Left renal cortex interstitium (tissue), 4 donors: ENCODE results near the gene SERPINB5. TPM values are rescaled to one million over a fixed set of nuclear protein-coding genes. Genes with fewer than 3 reads are reported as not detected.
"Not testable (repeated sequence)": the region's sequence is repeated elsewhere in the genome, so short reads cannot be mapped to it uniquely, and the experiment has no call there.

Source experiments
- DNase-seq, 4 donors: peaks; one replicate each; pipeline ENCODE4 v3.0.0-alpha.2; 2013; ENCODE audit warnings: low read depth in 4 of 4, low spot score in 2 of 4, missing footprints in 1 of 4
- polyA plus RNA-seq, 4 donors: library from polyadenylated mRNA; unstranded; fragments of 120-200 nt; gene quantifications; one replicate each; pipeline ENCODE4 v1.2.1, GENCODE V29; 2013; ENCODE audit not compliant: insufficient read length in 4 of 4

Gene SERPINB5
- polyA plus RNA-seq: not detected

- no peak for DNase-seq
Observed at GRCh38 chr18:63476668-63477067, at the start of gene SERPINB5. Gene SERPINB5 (plus strand): TSS chr18:63476958. CDS start chr18:63484429, 7,471 bp downstream.

GRCh38 chr18:63427558-63427957 is 49.2 kb upstream of the SERPINB5 start:
- DNase-seq: no peak

- DNase-seq: no peak
Observed at GRCh38 chr18:63430526-63430925, 46.2 kb upstream of the SERPINB5 start.

- no peak for DNase-seq
Observed at GRCh38 chr18:63431180-63431579, 45.6 kb upstream of the SERPINB5 start.

GRCh38 chr18:63433334-63433866 is 43.4 kb upstream of the SERPINB5 start:
- DNase-seq: no peak

- DNase-seq: no peak
Observed at GRCh38 chr18:63438181-63438580, 38.6 kb upstream of the SERPINB5 start.

- peak in 2 of 4 donors; percentile 50 to 66 for DNase-seq
Observed at GRCh38 chr18:63439334-63439733, 37.4 kb upstream of the SERPINB5 start.

DNA sequence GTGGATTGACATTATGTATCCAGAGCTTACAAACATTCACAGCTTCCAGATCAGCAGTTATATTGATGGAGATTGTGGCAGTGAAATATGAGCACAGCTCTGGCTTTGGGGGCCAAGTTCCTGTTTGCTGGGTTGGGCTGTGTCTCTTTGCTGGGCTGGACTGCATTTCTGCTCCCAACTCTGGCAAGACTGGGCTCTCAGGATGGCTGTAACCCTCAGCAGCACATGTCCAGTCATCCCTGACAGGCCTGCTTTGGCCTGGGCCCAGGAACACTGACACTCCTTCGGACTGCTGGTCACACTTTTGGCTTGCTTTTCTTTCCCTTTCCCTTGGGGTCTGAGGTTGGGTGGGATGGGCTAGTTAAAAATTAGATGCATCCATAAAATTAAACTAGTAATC is 36.5 kb upstream of the SERPINB5 start:
- DNase-seq: no peak

- DNase-seq: no peak
Observed at GRCh38 chr18:63440881-63441280, 35.9 kb upstream of the SERPINB5 start.

DNA sequence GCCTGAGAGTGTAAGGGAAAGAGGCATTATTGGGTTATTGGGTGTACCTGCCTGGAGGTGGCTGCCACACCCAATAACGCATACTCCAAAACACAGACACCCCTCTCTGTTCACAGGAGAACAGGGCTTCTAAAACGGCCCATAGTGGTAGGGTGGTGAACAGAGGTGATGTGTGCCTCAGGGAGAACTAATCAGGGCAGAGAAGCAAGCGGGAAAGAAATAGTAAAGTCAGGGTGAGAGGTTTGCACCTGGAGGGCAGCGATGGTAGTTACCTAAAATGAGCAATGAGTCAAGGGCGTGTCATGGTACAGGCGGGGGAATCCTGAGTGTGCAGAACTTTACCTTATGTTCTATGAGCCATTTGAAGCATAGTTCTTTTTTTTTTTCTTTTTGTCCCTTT is 32.9 kb upstream of the SERPINB5 start:
- DNase-seq: no peak

- no peak for DNase-seq
Observed at GRCh38 chr18:63444580-63444979, 32.2 kb upstream of the SERPINB5 start.

GRCh38 chr18:63445037-63445436 is 31.7 kb upstream of the SERPINB5 start:
- DNase-seq: no peak

- no peak for DNase-seq
Observed at GRCh38 chr18:63446266-63446665, 30.5 kb upstream of the SERPINB5 start.

DNA sequence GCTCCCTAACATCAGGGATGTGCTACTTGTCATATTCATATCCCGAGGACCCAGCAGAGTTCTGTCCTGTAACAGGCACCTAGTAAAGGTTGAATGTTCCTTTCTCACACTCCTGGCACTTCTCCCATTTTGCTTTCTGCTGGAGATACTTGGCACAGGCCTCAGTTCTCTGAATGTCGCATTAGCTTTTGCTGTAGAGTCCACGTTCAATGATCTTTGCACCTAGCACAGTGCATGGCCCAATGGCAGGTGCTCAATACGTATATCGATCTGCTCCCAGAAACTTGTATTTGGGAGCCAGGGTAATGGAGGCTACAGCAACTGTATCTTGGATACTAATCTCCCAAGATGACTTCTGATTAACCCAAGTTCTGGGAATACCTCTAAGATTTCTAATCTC is 29.7 kb upstream of the SERPINB5 start:
- DNase-seq: no peak

DNA sequence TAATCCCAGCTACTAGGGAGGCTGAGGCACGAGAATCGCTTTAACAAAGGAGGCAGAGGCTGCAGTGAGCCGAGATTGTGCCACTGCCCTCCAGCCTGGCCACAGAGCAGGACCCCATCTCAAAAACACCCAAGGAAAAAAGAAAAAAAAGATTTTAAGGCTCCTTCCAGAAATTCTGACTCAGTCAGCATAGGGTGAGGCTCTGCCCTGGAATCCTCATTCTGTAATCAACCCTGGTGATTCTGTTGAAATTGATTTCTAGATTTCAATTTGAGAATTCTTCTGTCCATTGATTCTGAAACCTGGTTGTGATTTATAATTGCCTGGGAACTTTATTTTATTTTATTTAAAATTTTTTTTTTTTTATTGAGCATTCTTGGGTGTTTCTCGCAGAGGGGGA is 27.3 kb upstream of the SERPINB5 start:
- DNase-seq: no peak

- peak in 1 of 4 donors; percentile 13 for DNase-seq
Observed at GRCh38 chr18:63451799-63452660, 24.7 kb upstream of the SERPINB5 start.

DNA sequence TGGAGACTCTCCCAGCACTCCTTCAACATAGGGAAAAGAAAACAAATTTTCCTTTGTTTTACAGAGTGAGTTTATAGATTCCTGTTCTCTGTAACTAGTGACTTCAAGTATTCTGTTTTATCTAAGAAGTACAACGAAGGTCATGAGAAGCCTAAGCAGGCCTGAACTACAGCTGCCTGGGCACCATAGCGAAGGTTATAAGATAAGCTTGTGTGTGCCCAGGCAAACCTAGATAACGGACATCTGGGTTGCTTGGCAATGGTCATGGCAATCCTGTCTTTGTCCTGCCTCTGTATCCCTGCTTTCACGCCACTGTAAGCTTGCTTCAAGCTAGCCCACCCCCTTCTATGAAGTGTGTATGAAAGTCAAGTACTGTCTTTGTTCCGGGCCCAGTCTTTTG is 24.0 kb upstream of the SERPINB5 start:
- not testable (repeated sequence) for DNase-seq

- no peak for DNase-seq
Observed at GRCh38 chr18:63454497-63454896, 22.3 kb upstream of the SERPINB5 start.

DNA sequence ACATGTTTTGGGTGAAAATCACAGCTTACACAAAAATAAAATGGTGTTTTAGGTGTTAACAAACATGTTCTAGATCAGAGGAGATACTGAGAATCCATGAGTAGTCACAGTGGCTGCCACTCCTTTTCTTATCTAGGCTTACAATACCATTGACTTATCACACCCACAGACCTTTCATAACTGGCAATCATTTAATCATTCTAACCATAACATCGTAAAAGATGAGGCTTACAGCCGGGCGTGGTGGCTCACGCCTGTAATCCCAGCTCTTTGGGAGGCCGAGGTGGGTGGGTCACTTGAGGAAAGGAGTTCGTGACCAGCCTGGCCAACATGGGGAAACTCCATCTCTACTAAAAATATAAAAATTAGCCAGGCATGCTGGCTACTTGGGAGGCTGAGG is 18.8 kb upstream of the SERPINB5 start:
- DNase-seq: no peak

- DNase-seq: no peak
Observed at GRCh38 chr18:63460414-63460813, 16.3 kb upstream of the SERPINB5 start.

DNA sequence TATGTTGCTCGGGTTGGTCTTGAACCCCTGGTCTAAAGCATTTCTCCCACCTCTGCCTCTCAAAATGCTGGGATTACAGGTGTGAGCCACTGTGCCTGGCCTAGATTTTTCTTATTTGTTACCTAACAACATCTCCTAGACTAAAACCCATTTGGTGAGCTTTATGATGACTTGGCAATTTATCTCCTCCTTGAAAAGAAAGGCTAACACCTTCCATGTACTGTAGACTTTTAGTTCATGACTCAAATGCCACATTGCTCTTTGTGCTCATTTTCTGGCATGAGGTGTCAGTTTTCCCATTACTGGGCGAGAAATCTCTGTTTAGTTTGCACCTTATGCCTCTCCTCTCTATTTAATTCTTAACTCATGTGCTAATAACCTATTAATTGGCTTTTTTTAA is 12.3 kb upstream of the SERPINB5 start:
- no peak for DNase-seq

GRCh38 chr18:63465059-63465458 is 11.7 kb upstream of the SERPINB5 start:
- DNase-seq: no peak
